Measurements from ENCODE around the gene UPF3A.

DNA sequence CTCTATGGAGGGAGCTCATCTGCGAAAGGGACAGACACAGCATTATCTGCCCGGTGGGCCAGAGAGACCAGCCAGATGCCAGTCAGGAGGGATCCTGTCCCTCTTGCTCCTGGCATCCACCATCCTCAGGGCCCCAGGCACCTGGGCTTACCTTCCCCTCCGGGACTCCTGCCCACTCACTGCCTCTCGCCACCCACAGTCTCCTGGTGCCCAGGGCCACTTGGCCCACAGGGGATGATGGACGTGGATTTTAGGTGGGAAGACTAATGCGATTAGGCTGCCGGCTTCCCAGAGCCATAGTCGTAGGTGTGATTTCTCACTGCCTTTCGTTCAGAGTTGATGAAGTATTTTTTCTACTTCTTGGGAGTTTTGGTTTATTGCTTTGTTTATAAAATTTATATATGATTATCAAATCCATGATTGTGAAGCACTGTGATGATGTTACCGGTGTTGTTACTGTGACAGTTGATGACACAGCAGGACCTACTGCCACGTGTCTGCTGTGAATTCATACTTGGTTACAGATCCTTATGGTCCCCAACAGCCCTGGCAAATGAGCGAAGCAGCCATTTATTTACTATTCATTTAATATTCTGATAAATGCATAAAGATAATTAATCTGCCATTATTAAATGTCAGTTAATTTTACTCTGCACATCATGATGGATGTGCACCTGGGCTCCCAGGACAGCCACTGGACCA lies 18.4 kb downstream of the UPF3A start:
- TF ChIP-seq, protein P1, sequence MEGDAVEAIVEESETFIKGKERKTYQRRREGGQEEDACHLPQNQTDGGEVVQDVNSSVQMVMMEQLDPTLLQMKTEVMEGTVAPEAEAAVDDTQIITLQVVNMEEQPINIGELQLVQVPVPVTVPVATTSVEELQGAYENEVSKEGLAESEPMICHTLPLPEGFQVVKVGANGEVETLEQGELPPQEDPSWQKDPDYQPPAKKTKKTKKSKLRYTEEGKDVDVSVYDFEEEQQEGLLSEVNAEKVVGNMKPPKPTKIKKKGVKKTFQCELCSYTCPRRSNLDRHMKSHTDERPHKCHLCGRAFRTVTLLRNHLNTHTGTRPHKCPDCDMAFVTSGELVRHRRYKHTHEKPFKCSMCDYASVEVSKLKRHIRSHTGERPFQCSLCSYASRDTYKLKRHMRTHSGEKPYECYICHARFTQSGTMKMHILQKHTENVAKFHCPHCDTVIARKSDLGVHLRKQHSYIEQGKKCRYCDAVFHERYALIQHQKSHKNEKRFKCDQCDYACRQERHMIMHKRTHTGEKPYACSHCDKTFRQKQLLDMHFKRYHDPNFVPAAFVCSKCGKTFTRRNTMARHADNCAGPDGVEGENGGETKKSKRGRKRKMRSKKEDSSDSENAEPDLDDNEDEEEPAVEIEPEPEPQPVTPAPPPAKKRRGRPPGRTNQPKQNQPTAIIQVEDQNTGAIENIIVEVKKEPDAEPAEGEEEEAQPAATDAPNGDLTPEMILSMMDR (conservative IDR thresholded peaks at IDR 0.05 in 1 of 2, IDR thresholded peaks at IDR 0.05 in 1 of 2; ENCODE audit: extremely low read depth in 1 of 2, insufficient read depth in 1 of 2, low read depth in 1 of 2, low read length in 2 of 2): no peak
- no peak for TF ChIP-seq EZH2 (IDR thresholded peaks at IDR 0.05; ENCODE audit: borderline replicate concordance, low read length)

All from mammary epithelial cell (primary cell).